IPS DF 6.9 (cell line): ENCODE results near the gene POLR2A.
"Not testable (repeated sequence)": the region's sequence is repeated elsewhere in the genome, so short reads cannot be mapped to it uniquely, and the experiment has no call there.

ENCODE experiments used
- DNase-seq: peaks from one replicate; pipeline ENCODE4 v3.0.0-alpha.2; 2013; ENCODE audit warnings: low read depth, low spot score
- H3K27ac ChIP-seq: one replicate; pipeline ENCODE4 v1.5.1; 2013; ENCODE audit warnings: low read length, control low read depth
- H3K27me3 ChIP-seq: 2 replicates; pipeline ENCODE4 v1.6.1; 2013; ENCODE audit warnings: mild to moderate bottlenecking, low read length; ENCODE audit not compliant: control insufficient read depth, insufficient read depth
- H3K36me3 ChIP-seq: 2 replicates; pipeline ENCODE4 v1.6.1; 2013; ENCODE audit warnings: low read length; ENCODE audit not compliant: control insufficient read depth, insufficient read depth
- H3K4me1 ChIP-seq: 2 replicates; pipeline ENCODE4 v1.6.1; 2013; ENCODE audit warnings: low read length; ENCODE audit not compliant: control insufficient read depth, insufficient read depth
- H3K4me3 ChIP-seq: 2 replicates; pipeline ENCODE4 v1.5.1; 2013; ENCODE audit warnings: mild to moderate bottlenecking, low read length
- H3K9me3 ChIP-seq: 2 replicates; pipeline ENCODE4 v1.6.1; 2013; ENCODE audit warnings: low read length, inconsistent platforms; ENCODE audit not compliant: control insufficient read depth, insufficient read depth
- WGBS: extraction: QIAGEN DNeasy Blood & Tissue Kit; methylation state at CpG from one replicate; pipeline ENCODE4 v1.1.7; 2013; ENCODE audit warnings: mixed read lengths, missing lambda C conversion rate; ENCODE audit not compliant: insufficient read length, insufficient coverage; 5-methylcytosine and 5-hydroxymethylcytosine counted together

Gene POLR2A

DNA sequence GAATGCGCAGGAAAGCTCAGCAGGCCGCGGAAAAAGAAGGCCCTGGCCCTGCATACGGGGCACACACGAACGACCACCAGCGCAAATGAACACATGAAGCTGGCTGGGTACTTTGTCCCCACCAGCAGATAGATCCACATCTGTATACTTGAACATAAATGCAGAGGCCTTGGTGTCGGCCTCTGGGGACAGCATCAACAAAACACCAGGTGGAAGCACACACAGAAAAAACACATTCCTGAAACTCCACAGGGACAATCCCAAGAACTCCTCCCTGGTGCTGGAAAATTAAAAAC lies 4.1 kb upstream of the POLR2A start:
- Histone ChIP-seq H3K4me3 (peak overlapping the region; percentile 82; the same call in 1 of the 2 replicates), H3K4me1 (peaks cover 2% of the 10 kb centered on the region), H3K27ac (no peak overlapping the region), H3K9me3 (no peaks in the 10 kb centered on the region), H3K36me3 (no peaks in the 10 kb centered on the region), H3K27me3 (no peaks in the 10 kb centered on the region)
- no CpG with 5 or more reads among the region's 8 CpGs for WGBS
- no peak for DNase-seq

DNA sequence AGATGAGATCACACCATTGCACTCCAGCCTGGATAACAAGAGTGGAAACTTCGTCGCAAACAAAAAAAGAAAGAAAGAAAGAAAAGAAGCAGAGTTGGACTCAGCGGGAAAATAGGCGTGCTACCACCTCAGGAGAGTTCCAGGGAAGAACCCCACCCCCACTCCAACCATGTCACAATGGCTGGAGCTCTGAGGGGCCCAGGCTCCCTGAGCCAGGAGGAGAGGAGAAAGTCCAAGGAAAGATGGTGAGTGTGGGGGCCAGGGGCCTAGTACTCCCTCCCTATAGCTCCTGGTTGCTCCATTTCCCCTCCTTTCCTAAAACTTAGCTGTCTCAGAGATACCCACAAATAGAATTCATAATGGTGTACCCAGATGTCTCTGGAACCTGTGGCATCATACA lies 2.9 kb upstream of the POLR2A start, which contains the start of gene SLC35G6:
TSS of gene SLC35G6 (plus strand) at position 172 of the 400 bp plus-strand sequence. CDS start at position 243, 71 bp downstream.
- not testable (repeated sequence) for H3K27ac ChIP-seq, H3K4me3 ChIP-seq, H3K27me3 ChIP-seq, DNase-seq, H3K36me3 ChIP-seq, H3K4me1 ChIP-seq, H3K9me3 ChIP-seq
- no CpG with 5 or more reads among the region's 4 CpGs for whole genome bisulfite sequencing

DNA sequence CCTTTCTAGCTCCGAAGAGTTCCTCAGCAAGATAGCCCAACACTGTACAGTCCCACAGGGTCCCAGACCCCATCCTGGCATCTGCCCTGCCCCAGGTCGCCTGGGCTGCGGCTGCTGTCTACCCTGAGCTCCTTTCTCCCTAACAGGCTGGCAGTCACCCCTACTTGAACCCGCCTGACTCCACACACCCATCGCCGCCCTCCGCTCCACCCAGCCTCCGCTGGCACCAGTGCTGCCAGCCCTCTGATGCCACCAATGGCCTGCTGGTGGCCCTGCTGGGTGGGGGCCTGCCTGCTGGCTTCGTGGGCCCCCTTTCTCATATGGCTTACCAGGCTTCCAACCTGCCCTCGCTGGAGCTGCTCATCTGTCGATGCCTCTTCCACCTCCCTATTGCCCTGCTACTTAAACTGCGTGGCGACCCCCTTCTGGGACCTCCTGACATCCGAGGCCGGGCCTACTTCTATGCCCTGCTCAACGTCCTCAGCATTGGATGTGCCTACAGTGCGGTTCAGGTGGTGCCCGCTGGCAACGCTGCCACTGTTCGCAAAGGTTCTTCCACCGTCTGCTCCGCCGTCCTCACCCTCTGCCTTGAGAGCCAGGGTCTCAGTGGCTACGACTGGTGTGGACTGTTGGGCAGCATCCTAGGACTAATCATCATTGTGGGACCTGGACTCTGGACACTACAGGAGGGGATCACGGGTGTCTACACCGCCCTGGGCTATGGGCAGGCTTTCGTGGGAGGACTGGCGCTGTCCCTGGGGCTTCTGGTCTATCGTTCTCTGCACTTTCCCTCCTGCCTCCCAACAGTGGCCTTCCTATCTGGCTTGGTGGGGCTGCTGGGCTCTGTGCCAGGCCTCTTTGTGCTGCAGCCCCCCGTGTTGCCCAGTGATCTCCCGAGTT lies 2.1 kb upstream of the POLR2A start:
- not testable (repeated sequence) for H3K4me3 ChIP-seq, H3K9me3 ChIP-seq, H3K36me3 ChIP-seq, H3K27ac ChIP-seq, H3K4me1 ChIP-seq, H3K27me3 ChIP-seq, DNase-seq
- WGBS = no CpG with 5 or more reads among the region's 31 CpGs

DNA sequence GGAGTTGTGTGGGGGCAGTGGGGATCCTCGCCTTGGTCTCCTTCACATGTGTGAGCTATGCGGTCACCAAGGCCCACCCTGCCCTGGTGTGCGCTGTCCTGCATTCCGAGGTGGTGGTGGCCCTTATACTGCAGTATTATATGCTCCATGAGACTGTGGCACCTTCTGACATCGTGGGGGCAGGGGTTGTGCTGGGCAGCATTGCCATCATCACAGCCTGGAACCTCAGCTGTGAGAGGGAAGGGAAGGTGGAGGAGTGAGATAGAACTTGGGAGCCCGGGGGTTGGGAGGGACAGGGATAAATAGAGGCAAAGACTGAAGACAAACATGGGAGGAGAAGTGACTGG lies 1.5 kb upstream of the POLR2A start:
- not testable (repeated sequence) for H3K4me3 ChIP-seq, H3K27ac ChIP-seq, H3K9me3 ChIP-seq, H3K27me3 ChIP-seq, DNase-seq, H3K36me3 ChIP-seq, H3K4me1 ChIP-seq
- no CpG with 5 or more reads among the region's 6 CpGs for WGBS

DNA sequence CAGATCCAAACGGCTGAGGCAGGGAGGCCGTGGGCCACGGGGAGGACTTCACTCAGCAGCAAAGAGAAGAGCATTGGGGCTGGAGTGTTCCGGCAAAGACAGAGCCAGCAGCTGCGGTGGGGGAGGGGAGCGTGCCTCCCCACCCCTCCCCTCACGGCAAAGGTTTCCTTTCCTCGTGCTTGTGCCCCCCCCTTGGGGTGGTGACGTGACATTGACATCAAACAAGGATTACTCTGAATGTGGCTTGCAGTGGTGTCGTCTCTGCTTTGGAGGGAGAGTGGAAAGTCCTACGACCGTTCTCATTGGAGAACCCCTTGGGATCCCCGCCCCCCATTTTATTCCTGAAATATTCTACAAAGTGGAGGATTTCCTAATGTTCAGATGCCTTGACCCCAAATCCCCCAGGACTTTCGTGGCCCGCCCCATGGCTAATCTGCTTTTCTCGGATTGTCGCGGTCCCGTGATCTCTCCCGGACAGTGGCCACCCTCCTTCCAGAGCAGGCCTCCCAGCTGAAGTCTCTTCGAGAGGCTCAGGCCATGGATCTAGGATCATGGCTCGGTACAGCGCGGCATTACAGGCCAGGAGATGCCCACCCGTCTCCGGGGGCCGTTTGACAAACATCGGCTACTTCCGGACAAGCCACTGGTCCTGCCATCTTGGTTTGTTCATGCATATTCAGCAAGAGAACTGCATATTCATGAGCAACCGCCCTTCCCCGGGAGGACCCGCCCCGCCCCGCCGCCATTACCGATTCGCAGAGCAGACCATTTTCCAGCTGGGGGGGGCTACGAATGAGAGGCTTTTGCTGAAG lies 705 bp upstream of the POLR2A start:
- peak; percentile 55 for DNase-seq
- WGBS = no CpG with 5 or more reads among the region's 38 CpGs
- H3K4me1 ChIP-seq = 0 out of 2 replicates have a peak, but pooled peaks cover 3% of the 10 kb centered on the region

DNA sequence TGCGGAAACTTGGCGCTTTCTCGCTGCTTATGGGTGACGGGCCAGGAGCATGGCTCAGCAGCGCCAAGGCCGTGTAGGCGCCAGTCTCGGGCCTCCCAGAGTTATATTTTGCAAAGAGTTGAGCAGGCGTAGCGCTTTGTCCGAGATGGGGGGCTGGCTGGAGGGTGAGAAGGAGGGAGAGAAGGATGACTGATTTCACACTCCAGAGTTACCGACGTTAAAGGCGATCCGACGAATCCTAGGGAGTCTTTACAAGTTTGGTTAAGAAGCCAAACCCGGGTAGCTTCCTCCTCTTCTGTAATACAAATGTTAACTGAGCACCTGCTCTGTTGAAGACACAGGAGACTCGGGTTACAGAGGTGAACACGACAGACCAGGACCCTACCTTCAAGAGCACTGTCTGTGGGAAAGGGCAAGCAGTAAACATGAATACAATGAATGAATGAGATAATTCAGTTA lies 782 bp downstream of the POLR2A start:
- no peaks in the 10 kb centered on the region for H3K27me3 ChIP-seq
- H3K4me1 ChIP-seq = 0 out of 2 replicates have a peak, but pooled peaks cover 2% of the 10 kb centered on the region
- H3K4me3 ChIP-seq = peak overlapping the region; percentile 67
- H3K27ac ChIP-seq = no peak overlapping the region
- H3K36me3 ChIP-seq = no peaks in the 10 kb centered on the region; the same call in 1 of the 2 replicates
- no peaks in the 10 kb centered on the region for H3K9me3 ChIP-seq
- WGBS = no CpG with 5 or more reads among the region's 19 CpGs
- DNase-seq = no peak

More for the DNA sequence above, 705 bp upstream of the POLR2A start:
- Histone ChIP-seq H3K36me3 (no peaks in the 10 kb centered on the region), H3K27me3 (no peaks in the 10 kb centered on the region), H3K27ac (no peak overlapping the region), H3K4me3 (peak overlapping the region; percentile 37; the same call in 1 of the 2 replicates), H3K9me3 (no peaks in the 10 kb centered on the region)

DNA sequence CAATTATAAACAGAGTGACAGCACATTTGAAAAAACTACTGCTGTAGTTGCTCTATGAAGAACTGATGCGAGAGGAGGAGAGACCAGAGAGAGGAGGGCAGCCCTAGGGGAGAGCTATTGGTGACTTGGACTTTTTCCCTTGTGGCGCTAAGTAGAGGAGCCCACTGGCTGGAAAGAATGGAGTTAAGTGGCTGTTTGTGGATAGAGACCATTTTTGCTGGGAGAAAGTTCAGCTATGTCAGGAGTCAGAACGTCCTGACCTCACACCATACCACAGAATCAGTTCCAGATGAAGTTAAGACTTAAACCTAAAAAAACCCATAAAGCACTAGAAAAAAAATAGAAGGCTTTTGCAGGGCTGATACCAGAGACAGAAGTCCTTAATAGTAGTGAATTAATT lies 2.0 kb downstream of the POLR2A start:
- H3K27ac ChIP-seq = no peak overlapping the region

DNA sequence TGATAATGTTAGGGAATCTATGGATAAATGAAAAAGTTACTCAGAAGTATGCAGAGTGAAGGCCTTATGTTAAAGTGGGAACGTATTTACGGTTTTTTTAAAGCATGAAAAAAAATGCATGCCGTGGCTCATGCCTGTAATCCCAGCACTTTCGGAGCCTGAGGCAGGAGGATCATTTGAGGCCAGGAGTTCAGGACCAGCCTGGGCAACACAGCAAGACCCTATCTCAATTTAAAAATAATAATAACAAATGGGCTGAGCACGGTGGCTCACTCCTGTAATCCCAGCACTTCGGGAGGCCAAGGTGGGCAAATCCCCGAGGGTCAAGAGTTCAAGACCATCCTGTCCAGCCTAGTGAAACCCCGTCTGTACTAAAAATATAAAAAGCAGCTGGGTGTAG lies 6.0 kb downstream of the POLR2A start:
- Histone ChIP-seq H3K9me3 (no peaks in the 10 kb centered on the region), H3K4me1 (0 out of 2 replicates have a peak, but pooled peaks cover 2% of the 10 kb centered on the region), H3K27me3 (no peaks in the 10 kb centered on the region), H3K27ac (no peak overlapping the region), H3K36me3 (no peaks in the 10 kb centered on the region; the same call in 1 of the 2 replicates), H3K4me3 (no peak overlapping the region)
- DNase-seq = no peak
- WGBS = 100% methylated on average over 2 of the region's 8 CpGs

More for the DNA sequence above, 2.0 kb downstream of the POLR2A start:
- no peaks in the 10 kb centered on the region; the same call in 1 of the 2 replicates for H3K36me3 ChIP-seq
- no peak for DNase-seq
- WGBS = no CpG with 5 or more reads among the region's 3 CpGs
- no peaks in the 10 kb centered on the region for H3K27me3 ChIP-seq
- H3K4me1 ChIP-seq = 0 out of 2 replicates have a peak, but pooled peaks cover 2% of the 10 kb centered on the region
- no peak overlapping the region for H3K4me3 ChIP-seq
- H3K9me3 ChIP-seq = no peaks in the 10 kb centered on the region

DNA sequence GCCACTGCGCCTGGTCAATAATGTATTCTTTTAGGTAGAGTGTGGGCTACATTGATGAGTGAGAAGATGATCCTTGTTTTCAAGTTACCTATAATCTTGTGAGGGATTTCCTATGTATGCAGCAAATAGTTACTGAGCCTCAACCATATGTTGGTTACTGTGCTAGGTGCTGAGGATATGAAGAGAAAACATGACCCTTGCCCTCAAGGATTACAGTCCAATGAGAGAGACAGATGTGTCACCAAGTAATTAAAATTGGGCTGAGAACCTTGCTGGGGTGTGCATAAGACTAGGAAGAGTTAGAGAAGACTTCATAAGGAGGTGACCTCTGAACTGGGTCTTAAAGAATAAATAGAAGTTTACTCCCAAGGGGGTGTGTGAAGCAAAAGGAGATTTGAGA lies 7.4 kb downstream of the POLR2A start:
- Histone ChIP-seq H3K27me3 (no peaks in the 10 kb centered on the region), H3K27ac (no peak overlapping the region), H3K36me3 (peaks cover 1% of the 10 kb centered on the region), H3K9me3 (no peaks in the 10 kb centered on the region), H3K4me1 (no peaks in the 10 kb centered on the region), H3K4me3 (no peak overlapping the region)
- WGBS = no CpG with 5 or more reads among the region's 1 CpG
- no peak for DNase-seq

DNA sequence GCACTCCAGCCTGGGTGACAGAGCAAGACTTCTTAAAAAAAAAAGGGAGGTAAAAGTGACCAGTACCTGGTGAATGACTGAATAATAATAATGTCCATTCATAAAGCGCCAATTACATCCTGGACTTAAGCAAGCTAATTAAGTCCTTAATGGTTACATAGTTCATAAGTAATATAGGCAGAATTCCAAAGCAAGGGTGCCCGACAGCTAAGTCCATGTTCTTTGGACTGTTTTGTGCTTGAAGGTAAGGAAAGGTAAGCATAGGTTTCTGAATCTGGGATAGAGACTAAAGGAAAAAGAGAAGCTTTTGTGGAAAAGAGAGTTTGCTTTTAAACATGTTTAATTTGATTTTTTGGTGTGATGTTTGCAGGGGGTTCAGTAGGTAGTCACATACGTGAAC lies 9.8 kb downstream of the POLR2A start:
- no CpG with 5 or more reads among the region's 3 CpGs for WGBS
- Histone ChIP-seq H3K4me3 (no peak overlapping the region), H3K27ac (no peak overlapping the region), H3K27me3 (no peaks in the 10 kb centered on the region), H3K4me1 (no peaks in the 10 kb centered on the region), H3K9me3 (no peaks in the 10 kb centered on the region), H3K36me3 (peaks cover 22% of the 10 kb centered on the region)
- no peak for DNase-seq
